GM18909 (cell line): ENCODE results near the gene LMLN.
"Not testable (repeated sequence)": the region's sequence is repeated elsewhere in the genome, so short reads cannot be mapped to it uniquely, and the experiment has no call there.

Experiments used
- ATAC-seq: cut with Tn5 transposase; IDR thresholded peaks from one replicate; pipeline ENCODE4 v1.9.1; 2021; ENCODE audit warnings: mild to moderate bottlenecking; ENCODE audit not compliant: unreplicated experiment, poor library complexity

The LMLN gene, protein sequence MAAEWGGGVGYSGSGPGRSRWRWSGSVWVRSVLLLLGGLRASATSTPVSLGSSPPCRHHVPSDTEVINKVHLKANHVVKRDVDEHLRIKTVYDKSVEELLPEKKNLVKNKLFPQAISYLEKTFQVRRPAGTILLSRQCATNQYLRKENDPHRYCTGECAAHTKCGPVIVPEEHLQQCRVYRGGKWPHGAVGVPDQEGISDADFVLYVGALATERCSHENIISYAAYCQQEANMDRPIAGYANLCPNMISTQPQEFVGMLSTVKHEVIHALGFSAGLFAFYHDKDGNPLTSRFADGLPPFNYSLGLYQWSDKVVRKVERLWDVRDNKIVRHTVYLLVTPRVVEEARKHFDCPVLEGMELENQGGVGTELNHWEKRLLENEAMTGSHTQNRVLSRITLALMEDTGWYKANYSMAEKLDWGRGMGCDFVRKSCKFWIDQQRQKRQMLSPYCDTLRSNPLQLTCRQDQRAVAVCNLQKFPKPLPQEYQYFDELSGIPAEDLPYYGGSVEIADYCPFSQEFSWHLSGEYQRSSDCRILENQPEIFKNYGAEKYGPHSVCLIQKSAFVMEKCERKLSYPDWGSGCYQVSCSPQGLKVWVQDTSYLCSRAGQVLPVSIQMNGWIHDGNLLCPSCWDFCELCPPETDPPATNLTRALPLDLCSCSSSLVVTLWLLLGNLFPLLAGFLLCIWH

DNA sequence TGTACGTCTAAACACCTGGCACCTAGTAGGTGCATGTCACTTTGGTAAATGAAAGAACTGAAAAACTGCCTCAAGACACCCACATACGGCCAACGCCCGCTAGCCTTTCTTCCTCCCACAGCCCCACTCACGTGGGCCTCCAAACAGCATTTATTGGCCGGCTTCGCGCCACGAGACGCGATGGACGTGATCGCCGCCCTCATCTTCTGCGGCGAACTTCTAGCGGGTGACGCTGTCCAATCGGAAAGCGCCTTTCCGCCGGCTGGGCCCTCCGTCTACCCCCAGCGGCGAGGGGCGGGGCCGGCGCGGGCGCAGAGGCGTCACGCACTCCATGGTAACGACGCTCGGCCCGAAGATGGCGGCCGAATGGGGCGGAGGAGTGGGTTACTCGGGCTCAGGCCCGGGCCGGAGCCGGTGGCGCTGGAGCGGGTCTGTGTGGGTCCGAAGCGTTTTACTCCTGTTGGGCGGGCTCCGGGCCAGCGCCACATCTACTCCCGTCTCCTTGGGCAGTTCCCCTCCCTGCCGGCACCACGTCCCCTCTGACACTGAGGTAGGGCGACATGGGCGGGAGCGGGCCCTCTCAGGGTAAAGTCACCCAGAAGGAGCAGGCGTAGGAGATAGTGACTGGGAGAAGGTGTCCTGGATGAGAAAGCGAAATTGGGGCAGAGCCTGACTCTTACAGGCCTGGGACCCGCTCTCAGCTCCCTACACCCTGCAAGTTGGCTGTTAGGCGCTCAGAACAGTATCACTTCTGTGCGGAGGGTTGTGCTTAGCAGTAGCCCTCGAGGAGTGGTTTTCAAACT lies at the start of gene LMLN:
Gene LMLN, plus strand, starts transcription at position 327 of the 803 bp plus-strand sequence. Its CDS starts 29 bp downstream, at position 356.
- ATAC-seq = peak; percentile 97

DNA sequence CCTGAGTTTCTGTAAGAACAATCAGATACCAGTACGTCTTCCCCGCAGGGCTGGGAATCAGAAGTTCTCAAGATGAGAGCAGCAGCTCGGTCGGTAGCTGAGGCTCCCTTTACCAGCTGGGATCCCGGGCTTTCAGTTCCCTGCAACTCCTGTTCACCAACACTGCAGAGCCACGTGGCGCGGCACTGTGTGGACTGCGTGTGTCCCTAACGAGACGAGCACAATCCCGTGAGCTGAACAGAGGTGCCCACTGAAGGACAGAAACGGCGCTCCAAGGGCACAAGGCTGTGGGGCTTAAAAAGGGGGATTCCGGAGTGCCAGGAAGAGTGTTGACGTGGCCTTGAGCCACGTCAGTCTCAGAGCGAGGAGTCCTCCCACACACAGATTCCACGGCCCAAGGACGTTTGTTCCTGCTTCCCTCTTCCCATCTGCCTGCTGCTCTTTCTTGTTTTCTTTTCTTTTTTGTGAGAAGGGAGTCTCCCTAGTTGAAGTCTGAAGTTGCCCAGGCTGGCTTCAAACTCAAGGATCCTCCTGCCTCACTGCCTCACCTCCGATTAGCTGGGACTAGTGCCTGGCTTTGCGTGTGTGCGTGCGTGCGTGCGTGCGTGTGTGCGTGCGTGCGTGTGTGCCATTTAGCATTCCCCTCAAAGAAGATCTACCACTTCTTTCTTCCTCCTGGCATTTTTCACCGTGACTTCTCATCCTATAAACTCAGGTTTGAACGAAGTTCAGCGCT lies 47.1 kb upstream of the LMLN start:
- no peak for ATAC-seq

DNA sequence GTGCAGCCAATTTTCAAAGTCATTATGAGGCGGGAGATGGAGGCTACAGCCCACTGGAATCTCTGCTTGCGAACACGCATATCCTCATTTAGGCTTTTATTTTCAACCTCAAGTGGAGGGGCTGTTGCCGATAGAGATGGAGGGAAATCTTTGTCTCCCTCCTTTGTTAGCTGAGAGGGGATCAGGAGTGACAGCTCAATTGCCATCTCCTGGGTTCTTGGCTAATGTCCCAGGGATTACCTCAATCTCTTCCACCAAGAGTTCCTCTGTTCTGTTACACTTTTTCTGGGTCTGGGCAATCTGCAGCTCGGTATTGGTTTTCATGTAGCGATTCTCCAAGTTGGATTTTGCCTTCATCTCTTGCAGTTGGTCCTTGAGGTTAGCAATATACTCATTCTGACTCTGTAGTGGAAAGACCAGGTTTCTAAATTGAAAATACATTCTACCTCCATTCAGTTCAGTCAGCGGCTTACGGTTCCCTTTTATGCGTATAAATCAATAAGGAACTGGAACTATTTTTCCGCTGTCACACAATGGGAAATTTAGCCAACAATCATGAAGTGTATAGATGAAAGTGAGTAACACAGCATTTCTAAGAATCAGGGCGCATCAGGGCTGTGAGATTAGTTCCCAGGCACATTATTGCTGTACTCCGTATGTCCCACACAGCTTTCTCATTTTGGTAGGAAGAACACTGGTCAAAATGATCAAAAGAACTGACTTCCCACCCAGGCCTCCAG lies 46.2 kb upstream of the LMLN start:
- no peak for ATAC-seq

DNA sequence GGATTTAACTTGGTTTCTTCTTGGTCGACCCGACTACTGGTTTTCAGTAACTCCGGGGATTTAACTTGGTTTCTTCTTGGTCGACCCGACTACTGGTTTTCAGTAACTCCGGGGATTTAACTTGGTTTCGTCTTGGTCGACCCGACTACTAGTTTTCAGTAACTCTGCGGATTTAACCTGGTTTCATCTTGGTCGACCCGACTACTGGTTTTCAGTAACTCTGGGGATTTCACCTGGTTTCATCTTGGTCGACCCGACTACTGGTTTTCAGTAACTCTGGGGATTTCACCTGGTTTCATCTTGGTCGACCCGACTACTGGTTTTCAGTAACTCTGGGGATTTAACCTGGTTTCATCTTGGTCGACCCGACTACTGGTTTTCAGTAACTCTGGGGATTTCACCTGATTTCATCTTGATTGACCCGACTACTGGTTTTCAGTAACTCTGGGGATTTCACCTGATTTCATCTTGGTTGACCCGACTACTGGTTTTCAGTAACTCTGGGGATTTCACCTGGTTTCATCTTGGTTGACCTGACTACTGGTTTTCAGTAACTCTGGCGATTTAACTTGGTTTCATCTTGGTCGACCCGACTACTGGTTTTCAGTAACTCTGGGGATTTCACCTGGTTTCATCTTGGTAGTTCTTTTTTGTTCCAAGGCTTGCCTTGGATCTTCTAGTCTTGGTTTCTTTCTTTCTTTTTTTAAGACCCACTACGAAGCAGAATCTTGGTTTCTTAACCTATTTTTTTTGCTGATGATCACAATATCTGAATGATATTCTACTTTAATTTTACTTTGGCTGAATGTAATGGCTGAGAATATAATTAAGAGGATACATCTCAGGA lies 38.4 kb upstream of the LMLN start:
- not testable (repeated sequence) for ATAC-seq

DNA sequence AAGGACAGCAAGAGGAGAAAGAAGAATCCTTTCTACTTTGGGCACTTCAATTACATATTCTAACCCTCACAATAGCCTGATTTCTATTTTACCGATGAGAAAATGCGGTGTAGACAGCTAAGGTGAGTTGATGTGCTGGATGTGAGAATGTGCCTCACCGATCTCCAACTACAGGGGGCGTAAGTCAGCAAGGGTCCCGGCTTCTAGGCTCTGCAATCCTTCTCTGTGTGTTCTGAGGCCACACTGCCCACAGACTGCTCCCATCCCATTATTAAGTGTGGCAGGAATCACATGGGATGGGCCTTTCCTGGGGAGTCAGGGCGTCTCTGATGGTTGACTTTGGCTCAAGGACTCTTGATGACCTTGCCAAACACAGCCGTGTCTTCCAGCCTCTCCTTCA lies 33.6 kb upstream of the LMLN start:
- ATAC-seq = no peak

DNA sequence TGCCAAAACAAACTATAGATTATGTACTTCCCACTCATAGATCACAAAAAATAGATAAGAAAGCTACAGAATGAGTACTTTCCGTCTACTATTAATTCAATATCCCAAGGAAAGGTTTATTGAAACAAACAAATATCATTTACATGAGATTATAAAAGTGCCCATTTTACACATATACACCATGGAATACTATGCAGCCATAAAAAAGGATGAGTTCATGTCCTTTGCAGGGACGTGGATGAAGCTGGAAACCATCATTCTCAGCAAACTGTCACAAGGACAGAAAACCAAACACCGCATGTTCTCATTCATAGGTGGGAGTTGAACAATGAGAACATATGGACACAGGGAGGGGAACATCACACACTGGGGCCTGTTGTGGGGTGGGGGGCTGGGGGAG lies 32.4 kb upstream of the LMLN start:
- ATAC-seq = not testable (repeated sequence)

DNA sequence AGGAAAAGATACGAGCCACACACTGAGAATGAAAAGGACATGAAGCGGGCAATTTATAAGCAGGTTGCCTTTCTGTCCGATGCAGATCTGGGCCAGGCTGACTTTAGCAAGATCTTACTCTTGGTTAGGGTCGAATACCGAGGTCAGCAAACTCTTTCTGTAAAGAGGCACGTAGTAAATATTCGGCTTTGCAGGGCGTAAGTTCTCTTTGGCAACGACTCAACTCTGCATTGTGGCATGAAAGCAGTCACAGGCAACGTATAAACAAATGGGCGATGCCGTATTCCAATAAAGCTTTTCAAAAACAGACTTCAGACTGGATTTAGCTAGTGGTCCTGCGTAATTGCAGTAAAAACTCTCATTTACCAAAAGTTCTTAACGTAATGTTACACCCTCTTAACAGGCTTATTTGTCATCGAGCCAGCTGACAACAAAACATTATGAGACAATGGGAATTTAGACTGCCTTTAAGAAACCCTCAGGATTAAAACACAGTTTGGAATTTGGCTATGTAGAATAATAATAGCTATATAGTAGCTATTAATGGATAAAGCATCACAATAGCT lies 23.1 kb upstream of the LMLN start:
- no peak for ATAC-seq

DNA sequence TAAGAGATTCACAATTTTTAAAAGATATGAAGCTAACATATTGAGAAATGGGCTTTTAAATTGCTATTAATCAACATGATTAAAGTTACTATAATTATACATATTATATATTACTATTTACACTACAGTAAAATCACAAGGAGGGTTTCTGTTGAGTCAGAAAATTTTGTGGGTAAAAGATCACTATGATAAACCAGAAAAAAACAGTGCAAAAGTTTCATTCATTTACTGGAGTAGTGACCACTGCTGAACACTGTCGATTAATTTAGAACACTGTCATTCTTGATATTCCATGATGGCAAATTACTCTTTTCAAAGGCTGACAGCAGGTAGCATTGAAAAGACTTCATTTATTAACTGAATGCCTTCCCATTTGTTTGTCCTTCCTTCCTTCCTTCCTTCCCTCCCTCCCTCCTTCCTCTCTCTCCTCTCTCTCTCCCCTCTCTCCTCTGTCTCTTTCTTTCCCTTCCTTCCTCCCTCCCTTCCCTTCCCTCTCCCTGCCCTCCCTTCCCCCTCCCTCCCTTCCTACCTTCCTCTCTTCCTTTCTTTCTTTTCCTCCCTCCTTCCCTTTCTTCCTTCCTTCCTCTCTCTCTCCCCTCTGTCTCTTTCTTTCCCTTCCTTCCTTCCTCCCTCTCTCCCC lies 19.2 kb upstream of the LMLN start:
- no peak for ATAC-seq

DNA sequence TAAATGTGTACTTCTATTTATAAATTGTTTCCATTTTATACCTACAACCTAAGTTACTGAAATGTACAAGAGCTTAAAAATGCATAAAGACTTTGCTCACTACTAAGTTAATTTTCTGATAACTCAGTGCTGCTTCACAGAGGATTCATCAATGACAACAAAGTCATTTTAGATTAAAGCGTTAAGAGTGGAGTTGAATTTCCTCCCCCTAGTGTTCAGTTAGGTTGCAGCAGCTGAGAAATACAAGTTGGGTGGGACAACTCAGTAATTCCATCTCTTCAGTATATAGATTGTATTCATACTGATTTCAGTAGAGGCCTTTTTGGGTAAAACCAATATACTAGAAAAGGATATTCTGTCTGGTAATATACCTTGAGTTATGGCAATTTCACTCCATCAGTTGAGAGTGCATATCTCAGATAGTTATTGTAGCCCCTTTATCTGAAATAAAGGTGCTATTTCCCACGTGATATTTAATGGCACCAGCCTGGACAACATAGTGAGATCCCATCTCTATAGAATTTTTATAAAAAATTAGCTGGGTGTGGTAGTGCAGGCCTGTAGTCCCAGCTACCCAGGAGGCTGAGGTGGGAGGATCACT lies 17.0 kb upstream of the LMLN start:
- ATAC-seq = no peak

DNA sequence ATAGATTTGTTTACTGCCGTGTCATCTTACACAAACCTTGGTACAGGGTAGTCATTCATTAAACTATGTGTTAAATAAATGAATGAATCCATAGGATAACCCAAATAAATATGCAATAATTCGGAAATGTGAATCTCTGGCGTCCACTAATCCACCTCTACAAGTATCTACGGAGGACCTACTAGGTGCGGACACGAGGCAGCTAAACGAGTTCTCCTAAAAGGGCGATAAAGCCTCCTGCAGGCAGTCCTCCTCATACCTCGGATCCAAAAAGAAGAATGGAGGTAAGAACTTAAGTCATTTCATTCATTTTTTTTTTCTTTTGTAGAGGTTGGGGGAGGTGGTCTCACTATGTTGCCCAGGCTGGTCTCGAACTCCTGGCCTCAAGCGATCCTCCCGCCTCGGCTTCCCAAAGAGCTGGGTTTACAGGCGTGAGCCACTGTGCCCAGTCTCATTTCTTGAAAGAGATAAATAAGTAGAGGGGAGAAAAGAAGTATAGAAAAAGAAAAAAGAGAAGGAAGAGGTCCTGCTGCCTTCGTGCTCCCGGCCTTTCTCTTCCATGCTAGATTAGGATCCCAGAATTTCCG lies 10.7 kb upstream of the LMLN start:
- peak; percentile 2 for ATAC-seq

DNA sequence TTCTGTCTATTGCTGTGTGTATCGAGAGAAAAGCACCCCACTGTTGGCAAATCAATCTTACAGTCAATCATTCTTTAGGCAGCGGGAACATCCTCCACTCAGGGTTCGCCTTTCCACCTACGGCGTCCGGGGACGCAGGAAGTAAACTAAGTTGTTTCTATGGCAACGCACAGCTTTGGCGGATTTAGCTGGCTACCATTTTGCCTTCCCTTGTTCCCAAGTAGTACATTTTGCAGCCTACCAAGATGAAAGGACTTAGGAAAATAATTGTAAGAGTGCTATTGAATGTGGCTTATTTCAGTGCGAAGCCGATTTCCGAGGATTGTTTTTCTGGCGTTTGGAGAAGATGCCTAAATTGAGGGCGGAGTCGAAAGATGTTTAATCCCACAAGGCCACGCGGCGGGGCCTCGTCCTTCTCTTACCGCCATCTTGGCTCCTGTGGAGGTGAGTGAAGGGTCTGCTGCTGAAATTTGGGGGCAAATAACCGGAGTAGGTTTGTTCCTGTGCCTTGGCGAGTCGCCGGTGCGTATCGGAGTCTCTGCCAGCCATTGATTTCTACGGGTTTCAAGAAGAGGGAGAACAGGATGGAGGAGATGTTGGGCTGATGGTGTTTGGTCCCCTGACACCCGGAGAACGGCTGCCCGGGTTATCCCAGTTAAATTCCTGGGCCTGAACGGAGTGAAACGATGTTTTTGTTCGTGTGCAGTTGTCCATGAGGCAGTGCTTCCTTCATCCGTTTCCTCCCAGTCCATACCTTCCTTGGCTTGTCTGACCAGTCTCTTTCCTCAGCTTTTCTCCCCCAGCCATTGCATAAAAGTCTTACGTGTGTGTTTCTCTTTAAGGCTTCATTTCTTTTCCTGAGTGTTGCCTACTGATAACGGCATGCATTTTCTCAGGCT lies 10.0 kb upstream of the LMLN start, which contains the start of gene RPL35A:
Gene RPL35A, plus strand, starts transcription at position 413 of the 899 bp plus-strand sequence. CDS start 778 bp downstream, outside the sequence.
- ATAC-seq = peak; percentile 91

DNA sequence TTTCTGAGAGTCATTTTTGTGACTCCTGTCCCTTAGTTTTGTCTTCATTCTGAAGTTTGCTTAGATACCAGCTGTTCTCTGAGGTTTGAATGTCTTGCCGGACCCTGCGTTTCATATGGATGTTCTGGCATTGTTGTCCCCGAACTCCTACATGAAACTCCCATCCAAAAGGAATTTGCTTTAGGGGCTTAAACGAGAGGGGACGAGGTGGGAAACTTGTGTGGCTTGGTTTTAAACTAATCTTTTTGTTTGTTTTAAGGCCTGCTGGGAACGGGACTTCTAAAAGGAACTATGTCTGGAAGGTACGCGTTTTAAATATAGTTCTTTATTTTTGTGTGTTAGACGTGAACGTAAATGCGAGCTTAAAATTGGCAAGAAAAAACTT lies 9.3 kb upstream of the LMLN start:
- ATAC-seq = no peak

DNA sequence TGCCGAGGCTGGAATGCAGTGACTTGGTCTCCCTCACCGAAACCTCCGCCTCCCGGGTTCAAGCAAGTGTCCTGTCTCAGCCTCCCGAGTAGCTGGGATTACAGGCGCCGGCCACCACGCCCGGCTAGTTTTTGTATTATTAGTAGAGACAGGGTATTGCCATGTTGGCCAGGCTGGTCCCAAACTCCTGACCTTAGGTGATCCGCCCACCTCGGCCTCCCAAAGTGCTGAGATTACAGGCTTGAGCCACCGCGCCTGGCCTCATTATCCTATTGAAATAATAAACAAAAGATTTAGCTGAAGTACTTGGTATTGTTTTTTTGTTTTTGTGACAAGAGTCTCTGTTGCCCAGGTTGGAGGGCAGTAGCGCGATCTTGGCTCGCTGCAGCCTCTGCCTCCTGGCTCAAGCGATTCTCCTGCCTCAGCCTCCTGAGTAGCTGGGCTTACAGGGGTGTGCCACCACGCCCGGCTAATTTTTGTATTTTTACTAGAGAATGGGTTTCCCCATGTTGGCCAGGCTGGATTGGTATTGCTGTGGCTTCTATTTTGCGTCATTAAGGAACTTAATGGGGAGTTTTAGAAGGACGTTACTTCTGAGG lies 8.5 kb upstream of the LMLN start:
- no peak for ATAC-seq

DNA sequence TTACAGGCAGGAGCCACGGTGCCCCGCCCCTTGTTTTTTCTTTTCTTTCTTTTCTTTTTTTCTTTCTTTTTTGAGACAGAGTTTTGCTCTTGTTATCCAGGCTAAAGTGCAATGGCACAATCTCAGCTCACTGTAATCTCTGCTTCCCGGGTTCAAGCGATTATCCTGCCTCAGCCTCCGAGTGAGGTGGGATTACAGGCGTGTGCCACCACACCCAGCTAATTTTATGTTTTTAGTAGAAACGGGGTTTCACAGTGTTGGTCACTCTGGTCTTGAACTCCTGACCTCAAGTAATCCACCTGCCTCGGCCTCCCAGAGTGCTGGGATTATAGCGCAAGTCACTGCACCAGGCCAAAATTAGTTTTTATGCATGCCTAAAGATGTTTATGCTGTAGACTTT lies 7.6 kb upstream of the LMLN start:
- no peak for ATAC-seq

DNA sequence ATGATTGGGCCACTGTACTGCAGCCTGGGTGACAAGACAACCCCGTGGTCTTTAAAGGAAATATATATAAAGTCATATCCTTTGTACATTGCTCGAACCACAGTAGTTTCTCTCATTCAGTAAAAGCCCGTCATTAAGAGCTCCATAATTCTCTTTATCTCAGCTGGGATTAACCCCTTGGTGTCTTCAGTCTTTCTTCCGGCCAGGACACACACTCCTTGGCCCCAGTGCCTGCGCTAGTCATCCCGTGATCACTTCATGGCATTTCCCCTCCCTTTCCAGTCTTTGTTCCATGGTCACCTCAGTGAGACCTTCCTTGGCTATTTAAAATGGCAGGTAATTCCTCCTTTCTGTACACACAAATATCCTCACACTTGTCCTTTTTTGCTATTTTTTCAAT lies 6.7 kb upstream of the LMLN start:
- no peak for ATAC-seq

DNA sequence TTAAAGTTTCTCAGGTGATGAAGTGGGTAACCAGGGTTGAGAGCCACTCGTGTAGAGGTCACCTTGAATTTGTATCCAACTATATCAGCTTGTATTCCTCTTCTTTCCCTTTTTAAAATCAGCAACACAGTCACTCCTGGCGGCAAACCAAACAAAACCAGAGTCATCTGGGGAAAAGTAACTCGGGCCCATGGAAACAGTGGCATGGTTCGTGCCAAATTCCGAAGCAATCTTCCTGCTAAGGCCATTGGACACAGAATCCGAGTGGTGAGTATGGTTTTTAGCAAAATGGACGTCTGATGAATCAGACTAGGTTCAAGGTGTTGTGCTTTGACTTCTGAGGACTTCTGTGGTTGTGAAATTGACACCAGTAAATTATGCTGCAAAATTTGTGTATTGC lies 6.1 kb upstream of the LMLN start:
- ATAC-seq = no peak
